Left colon (tissue), 2 donors: ENCODE measurements around the gene MIA. TPM values are rescaled to one million over a fixed set of nuclear protein-coding genes. Genes with fewer than 3 reads are reported as not detected.

Experiments
- ATAC-seq: fragments of 200-7000 bp; cut with Tn5 transposase; one replicate; pipeline ENCODE4 v1.9.1; 2020; ENCODE audit warnings: mild to moderate bottlenecking, moderate library complexity
- DNase-seq, 2 donors: peaks; one replicate each; pipeline ENCODE4 v3.0.0-alpha.2; 2020
- intact Hi-C, 2 donors: fragments of 100-400 bp; cut with DNase I in 1 of 2; cut with micrococcal nuclease in 1 of 2; formaldehyde crosslinking; loops; one replicate each; pipeline versions ENCODE4 v1.11.2 to v1.14.0; 2022; cut with DNase I, micrococcal nuclease
- total RNA-seq, 2 donors: library from RNA; stranded (reverse); fragmentation: NEBNext Ultra II Directional; extraction: Animal tissue kit (Norgen Biotek cat#: 25700); gene quantifications; one replicate each; pipeline ENCODE4 v1.2.1, GENCODE V29; 2021
- donor health status: DM: no; HTN: no; CAD: no.
- donor health status: DM: yes; HTN: yes; CAD: no.

The MIA gene
- total RNA-seq, 2 donors from 2014 or later = 1.7 TPM; not detected in 1

DNA sequence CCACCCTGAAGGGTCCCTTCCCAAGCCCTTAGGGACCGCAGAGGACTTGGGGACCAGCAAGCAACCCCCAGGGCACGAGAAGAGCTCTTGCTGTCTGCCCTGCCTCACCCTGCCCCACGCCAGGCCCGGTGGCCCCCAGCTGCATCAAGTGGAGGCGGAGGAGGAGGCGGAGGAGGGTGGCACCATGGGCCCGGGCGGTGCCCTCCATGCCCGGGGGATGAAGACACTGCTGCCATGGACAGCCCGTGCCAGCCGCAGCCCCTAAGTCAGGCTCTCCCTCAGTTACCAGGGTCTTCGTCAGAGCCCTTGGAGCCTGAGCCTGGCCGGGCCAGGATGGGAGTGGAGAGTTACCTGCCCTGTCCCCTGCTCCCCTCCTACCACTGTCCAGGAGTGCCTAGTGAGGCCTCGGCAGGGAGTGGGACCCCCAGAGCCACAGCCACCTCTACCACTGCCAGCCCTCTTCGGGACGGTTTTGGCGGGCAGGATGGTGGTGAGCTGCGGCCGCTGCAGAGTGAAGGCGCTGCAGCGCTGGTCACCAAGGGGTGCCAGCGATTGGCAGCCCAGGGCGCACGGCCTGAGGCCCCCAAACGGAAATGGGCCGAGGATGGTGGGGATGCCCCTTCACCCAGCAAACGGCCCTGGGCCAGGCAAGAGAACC, 25.1 kb downstream of the MIA start:
- DNase-seq = no peak
- ATAC-seq = no peak
- intact Hi-C loops = no loop called here

DNA sequence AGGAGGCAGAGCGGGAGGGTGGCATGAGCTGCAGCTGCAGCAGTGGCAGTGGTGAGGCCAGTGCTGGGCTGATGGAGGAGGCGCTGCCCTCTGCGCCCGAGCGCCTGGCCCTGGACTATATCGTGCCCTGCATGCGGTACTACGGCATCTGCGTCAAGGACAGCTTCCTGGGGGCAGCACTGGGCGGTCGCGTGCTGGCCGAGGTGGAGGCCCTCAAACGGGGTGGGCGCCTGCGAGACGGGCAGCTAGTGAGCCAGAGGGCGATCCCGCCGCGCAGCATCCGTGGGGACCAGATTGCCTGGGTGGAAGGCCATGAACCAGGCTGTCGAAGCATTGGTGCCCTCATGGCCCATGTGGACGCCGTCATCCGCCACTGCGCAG, 25.7 kb downstream of the MIA start:
- DNase-seq = peak in 1 of 2 donors; percentile 37

DNA sequence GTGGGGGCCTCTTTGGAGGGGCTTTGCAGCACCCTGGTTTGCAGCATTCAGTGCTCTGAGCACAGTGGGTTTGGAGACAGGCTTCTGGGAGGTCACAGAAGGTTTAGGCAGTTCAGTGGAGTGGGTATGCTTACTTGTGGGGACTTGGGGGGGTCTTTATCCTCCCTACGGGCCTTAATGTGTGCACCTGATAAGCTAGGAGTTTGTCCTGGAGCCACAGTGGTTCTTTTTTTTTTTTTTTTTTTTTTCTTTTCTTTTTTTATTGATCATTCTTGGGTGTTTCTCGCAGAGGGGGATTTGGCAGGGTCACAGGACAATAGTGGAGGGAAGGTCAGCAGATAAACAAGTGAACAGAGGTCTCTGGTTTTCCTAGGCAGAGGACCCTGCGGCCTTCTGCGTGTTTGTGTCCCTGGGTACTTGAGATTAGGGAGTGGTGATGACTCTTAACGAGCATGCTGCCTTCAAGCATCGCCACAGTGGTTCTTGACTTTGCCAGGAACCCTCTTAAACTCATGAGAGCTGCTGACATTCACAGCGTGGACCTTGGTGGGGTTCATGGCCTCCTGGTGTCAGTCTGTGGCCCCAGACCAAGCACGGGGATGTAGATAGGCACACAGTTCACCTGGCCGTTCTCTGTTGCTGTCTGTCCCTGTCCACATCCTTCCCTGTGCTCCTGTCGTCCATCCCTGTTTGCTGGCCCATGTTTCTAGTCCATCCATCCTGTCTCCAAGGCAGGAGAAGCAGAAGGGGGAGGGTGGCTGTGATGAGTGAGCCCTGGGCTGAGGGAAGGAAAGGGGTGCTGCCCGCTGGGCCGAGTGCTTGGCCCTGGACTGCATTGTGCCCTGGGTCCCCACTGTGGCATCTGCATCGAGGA, 26.3 kb downstream of the MIA start:
- intact Hi-C loops = no loop called here
- no peak for ATAC-seq
- DNase-seq = no peak

More for the DNA sequence above, 25.7 kb downstream of the MIA start:
- intact Hi-C loops = no loop called here
- ATAC-seq = no peak

DNA sequence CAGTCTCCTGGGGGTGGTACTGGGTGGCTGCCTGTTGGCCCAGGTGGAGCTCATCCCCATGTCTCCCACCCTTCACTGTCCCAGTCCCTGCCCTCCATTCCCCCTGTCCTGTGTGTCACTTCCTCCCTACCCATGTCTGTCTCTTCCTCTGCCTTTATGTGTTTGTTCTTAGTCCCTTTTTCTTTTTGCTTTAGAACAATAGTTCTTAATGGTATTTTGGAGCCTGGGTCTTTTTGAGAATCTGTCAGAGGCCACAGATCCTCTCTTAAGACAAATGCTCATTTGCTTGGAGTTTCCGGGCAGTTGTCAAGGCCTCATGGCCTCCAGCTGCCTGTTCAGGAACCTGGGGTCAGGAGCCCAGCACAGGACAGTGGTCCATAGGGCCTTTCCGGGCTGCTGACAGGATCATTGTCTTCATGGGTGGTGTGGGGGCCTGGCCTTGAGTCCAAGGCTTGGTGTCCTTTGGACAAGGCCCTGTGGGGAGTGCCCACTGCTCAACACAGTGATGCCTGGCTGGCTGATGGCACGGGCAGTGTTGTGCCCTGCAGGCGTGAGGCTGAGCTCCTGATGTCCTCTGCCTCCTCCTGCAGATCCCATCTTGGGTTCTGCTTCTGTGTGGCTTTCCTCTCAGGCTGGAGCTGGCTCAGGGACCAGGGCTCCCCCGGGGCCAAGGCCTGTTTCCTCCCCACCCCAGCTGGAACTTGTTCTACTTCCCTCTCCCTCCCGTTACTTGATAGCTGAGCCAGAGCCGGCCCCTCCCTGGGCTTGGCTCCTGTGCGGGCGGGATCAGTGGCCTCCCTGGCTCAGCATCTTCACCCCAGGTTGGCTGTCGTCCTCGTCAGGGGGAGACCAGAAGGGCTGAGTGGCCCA, 27.2 kb downstream of the MIA start:
- intact Hi-C loops = no loop called here
- DNase-seq (peak; percentile 74 to 83), ATAC-seq (peak; percentile 35)

DNA sequence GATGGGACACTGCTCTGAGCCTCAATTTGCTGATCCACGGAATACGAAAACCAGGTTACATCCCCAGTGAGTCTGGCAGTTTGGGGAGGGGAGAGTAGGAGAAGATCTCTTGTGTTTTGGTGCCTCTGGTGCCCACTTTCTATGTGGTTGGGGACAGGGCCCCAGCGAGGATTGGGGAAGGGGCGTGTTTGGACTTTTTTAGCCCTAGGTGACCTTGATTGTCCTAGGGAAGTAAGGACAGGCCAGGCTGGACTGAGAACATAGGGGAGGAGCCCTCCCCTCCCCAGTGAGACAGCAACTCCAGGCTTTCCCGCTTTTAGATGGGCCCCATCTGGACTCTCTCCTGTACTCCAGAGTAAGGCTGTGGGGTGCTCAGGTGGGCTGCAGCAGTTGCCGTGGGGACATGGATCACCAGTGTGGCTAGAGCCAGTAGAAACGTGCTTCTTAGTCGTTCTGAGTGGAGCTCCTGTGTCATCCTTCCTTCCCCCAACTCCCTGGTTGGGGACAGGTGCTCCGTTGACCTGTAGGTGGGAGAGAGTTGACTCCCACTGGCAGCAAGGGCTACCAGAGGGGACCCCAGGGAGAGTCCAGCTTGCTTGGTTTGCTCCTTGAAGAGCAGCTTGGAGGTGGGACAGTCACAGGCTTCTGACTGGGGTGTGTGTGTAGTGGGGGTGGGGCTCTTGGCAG, 28.0 kb downstream of the MIA start:
- intact Hi-C loops = no loop called here
- no peak for ATAC-seq
- DNase-seq = peak in 1 of 2 donors; percentile 23

DNA sequence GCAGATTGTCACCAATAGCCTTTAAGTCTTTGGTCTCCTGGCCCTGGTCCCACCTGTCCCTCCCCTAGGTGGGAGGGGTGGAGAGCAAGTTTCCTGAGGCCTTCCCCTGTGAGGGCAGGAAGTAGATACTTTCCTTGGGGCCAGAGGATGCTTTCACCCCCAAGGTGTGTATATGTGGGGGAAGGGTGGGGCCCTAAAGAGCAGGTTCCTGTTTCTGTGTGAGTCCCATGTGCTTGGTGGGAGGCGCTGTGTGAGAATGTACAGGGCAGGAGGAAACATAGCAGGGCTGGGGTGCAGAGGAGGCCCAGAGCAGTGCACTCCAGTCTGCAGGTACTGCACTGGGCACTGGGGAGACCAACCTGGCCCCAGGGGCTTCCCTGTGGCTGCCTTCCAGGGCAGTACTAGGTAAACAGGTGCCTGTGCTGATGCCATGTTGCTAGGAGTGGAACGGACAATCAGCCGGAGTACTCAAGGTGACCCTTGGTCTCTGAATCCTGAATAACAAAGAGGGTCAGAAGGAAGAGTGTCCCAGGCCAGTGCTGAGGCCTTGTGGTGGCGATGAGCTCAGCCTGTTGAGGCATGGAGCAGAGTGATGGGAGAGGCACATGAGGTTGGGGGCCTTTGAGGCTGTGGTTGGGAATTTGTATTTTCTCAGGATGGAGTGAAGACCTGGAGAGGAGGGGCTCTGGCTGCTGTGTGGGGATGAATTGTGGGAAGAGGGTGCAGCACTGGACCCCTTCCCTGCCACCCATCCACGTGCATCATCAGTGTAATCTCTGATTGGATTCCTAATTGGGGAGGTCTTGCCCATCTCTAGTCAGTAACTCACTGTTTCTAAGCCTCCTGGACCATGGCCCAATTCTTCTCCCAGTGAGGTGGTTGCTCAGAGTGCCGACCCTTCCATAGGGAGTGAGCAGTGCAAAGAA, 28.8 kb downstream of the MIA start:
- intact Hi-C loops = no loop called here
- DNase-seq = peak; percentile 80 to 89
- ATAC-seq = peak; percentile 48

DNA sequence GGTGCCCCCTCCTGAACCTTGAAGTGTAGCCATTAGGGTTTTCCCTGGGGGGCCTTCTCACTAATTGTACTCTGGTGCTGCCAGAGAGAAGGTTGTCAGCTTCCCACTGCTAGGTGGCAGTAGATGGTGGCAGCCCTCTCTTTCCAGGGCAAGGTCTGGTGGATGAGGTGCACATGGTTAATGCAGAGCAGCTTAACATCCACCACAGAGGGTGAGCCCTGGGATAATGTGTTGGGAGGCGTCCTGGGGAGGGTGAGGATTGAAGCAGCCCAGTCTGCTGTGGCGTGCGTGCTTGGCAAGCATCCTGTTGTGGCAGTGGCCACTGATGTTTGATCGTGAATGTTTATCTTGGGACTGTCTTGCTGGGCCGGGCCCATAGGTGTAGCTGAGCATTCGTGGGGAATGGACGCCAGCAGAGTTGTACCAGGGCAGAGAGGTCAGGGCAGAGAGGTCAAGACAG, 29.5 kb downstream of the MIA start:
- DNase-seq = no peak
- intact Hi-C loops = no loop called here
- peak; percentile 0 for ATAC-seq

DNA sequence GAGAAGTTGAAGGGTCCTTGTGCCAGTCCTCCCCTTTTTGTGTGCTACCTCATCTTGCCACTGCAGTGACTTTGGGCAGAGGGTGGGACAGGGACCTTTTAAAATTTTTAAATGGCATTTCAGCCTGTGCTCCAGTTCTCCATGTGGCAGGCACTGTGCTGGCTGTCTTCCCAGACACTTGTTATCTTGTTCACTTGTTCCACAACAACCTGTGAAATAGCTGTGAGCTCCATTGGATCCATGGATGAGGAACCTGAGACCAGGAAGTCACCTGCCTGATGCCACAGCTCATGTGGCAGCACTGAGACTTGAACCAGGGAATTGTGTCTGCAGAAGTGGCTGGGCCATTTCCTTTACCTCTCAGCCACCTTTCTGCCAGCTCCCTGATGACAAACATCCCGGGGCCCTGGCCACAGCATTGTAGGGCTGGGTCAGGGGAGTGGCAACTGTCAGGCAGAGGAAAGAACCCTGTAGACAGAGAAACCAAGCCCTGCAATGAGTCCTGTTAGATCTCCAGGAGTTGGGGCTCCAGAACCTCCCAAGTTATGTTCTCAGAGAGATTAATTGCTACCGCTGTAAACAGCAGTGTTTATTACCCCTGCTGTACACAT, 30.0 kb downstream of the MIA start:
- DNase-seq = peak in 1 of 2 donors; percentile 43
- intact Hi-C loops = no loop called here
- peak; percentile 27 for ATAC-seq

DNA sequence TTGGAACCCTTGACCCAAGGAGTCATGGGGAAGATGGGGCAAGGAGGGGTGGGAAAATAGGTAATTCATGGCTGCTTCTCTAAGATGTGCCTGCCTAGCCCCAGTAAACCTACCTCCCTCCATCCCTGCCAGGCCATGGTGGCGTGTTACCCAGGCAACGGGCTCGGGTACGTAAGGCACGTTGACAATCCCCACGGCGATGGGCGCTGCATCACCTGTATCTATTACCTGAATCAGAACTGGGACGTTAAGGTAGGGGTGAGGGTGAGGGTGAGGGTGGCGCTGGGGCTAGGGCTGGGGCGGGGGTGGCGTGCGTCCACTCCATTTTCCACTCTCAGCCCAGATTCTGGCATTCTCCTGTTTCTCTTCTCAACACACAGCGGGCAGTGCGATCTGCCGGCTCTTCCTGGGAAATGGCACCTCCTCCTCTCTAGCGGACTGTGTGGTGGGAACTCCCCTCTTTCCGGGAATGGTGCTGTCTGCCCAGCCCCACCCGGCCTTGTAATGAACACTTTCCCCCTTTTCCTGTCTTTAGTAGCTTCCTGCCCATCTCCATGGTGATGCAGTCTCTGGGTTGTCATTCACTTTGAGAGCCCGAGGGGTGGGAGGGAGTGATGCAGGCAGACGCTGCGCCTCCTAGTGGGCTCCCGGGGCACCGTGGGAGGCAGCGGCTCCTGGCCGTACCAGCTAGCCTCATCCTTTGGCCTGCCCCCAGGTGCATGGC, 31.3 kb downstream of the MIA start:
- ATAC-seq = no peak
- intact Hi-C loops = no loop called here
- DNase-seq = peak; percentile 68 to 73

DNA sequence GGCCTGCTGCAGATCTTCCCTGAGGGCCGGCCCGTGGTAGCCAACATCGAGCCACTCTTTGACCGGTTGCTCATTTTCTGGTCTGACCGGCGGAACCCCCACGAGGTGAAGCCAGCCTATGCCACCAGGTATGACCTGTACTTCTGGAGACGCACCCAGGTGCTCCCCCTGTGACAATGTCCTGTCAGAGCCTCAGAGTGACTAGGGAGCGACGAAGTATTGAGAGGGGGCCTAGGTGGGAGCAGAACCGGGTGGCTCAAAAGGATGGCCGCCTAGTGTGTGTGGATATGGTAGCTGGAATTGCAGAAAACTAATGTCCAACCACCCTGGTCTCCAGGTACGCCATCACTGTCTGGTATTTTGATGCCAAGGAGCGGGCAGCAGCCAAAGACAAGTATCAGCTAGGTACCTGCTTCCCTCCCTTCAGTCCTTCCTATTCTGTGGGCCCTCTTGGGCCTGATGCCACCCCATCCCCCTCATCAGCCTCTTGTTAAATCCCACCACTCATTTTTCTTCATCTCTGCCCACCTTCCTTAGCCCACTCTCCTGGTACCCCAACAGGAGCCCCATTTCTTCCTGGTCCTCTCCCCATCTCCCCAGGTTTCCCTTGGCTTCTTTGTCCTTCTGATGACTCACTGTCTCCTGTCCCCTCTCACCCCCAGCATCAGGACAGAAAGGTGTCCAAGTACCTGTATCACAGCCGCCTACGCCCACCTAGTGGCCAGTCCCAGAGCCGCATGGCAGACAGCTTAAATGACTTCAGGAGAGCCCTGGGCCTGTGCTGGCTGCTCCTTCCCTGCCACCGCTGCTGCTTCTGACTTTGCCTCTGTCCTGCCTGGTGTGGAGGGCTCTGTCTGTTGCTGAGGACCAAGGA, 32.1 kb downstream of the MIA start:
- DNase-seq (peak in 1 of 2 donors; percentile 43), ATAC-seq (no peak)
- intact Hi-C loops = no loop called here

DNA sequence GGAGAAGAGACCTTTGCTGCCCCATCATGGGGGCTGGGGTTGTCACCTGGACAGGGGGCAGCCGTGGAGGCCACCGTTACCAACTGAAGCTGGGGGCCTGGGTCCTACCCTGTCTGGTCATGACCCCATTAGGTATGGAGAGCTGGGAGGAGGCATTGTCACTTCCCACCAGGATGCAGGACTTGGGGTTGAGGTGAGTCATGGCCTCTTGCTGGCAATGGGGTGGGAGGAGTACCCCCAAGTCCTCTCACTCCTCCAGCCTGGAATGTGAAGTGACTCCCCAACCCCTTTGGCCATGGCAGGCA, 32.7 kb downstream of the MIA start:
- ATAC-seq (no peak), DNase-seq (no peak)
- intact Hi-C loops = no loop called here

DNA sequence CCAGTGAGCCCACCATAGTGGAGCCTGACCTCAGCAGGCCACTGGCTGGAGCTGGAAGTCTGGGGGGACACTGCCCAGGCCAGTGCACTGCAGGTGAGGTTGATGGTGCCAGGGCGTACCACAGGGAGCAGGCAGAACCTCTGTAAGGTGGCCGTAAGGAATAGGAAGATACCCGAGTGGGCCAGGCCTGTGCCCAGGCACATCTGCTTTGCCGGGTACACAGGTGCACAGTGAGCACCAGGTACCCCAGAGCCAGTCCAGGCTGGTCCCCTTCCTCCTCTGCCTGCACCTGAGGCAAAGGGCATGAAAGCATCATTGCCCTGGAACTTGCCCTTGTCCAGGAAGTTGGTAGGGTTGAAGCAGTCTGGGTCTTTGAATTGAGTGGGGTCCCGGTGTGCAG, 33.2 kb downstream of the MIA start:
- DNase-seq (no peak), ATAC-seq (no peak)
- intact Hi-C loops = no loop called here

DNA sequence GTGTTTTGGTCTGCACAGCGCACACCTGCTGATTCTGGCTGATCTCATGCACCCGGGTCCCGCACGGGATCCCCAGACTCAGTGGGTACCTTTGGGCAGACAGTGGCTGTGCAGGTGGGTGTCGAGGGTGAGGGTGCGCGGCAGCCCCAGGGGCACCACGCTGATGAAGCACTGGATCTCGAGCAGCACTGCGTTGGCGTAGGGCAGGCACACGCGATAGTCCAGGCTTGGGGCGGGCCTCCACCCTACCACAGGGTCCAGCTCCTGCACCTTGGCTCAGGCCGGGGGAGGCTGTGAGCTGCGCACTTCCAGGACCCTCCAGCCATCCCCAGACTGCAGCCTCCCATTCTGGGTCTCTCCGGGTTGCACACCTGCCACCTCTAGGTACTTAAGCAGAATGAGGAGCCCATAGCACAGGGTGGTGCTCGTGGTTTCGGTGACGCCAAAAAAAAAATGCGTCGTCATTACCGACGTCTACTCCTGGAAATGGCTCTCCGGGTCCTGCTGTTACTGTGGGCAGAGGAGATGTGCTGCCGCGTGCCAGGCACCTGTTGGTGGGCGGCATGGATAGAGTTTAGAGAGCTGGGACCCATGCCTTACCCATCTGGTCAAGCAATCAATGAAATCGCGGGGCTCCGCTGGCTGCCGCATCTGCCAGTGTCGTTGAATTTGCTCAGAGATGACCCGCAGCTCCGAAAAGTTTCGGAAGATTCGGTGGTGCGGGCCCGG, 34.2 kb downstream of the MIA start:
- ATAC-seq = no peak
- DNase-seq = no peak
- intact Hi-C loops = loop anchor here in 1 of 2 donors (5.0 kb wide), 1 partner anchor 142 kb away; no protein-coding TSS in a partner anchor

DNA sequence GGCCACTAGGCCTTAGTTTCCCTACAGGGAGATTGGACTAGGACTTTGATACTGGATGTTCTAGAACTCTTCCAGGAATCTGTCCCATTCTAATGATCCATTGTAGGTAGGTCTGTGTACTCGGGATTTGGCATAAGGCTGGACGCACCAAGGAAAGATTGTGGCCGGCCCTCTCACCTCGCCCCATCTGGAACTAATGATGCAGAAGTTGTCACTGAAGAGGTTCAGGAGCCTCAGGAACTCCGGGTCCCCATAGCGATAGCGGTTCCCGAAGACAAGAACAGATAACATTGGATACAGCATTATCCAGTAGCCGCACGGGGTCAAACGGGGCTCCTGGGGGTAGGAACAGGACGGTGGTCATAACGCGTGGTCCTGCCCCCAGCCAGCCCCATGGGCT, 34.8 kb downstream of the MIA start:
- intact Hi-C loops = loop anchor here in 1 of 2 donors (5.0 kb wide), 1 partner anchor 143 kb away; no protein-coding TSS in a partner anchor
- DNase-seq = no peak
- no peak for ATAC-seq
